ENCODE results near the gene GMDS. TPM values are rescaled to one million over a fixed set of nuclear protein-coding genes. Genes with fewer than 3 reads are reported as not detected.

Gene GMDS
- total and polyA plus RNA-seq, 2 of the 13 experiments (the other 11 are each of a cell fraction or from before 2014, with no cell fraction given), result 64.4 to 112 TPM

GRCh38 chr6:1702580-1703051 is 542.8 kb downstream of the GMDS start (continued):
- TF ChIP-seq, protein P1, sequence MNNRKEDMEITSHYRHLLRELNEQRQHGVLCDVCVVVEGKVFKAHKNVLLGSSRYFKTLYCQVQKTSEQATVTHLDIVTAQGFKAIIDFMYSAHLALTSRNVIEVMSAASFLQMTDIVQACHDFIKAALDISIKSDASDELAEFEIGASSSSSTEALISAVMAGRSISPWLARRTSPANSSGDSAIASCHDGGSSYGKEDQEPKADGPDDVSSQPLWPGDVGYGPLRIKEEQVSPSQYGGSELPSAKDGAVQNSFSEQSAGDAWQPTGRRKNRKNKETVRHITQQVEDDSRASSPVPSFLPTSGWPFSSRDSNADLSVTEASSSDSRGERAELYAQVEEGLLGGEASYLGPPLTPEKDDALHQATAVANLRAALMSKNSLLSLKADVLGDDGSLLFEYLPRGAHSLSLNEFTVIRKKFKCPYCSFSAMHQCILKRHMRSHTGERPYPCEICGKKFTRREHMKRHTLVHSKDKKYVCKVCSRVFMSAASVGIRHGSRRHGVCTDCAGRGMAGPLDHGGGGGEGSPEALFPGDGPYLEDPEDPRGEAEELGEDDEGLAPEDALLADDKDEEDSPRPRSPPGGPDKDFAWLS (CRISPR knock-in tag; IDR thresholded peaks at IDR 0.05; ENCODE audit: borderline replicate concordance), result 0 out of 2 replicates have a peak, but pooled peaks have one; percentile 77
- TF ChIP-seq BHLHE40 (IDR thresholded peaks at IDR 0.05; ENCODE audit: low read length) (peak; percentile 43; the same call in 1 of the 2 replicates), YY1 (IDR thresholded peaks at IDR 0.05; ENCODE audit: insufficient read depth, insufficient replicate concordance, low read depth, low read length) (no peak), ERF (CRISPR knock-in tag; IDR thresholded peaks at IDR 0.05) (no peak), PHF20 (CRISPR knock-in tag; IDR thresholded peaks at IDR 0.05) (no peak), NFE2L1 (CRISPR knock-in tag; IDR thresholded peaks at IDR 0.05; ENCODE audit: borderline replicate concordance) (no peak), HMG20A (CRISPR knock-in tag; IDR thresholded peaks at IDR 0.05; ENCODE audit: borderline replicate concordance) (no peak), HDAC1 (CRISPR knock-in tag; IDR thresholded peaks at IDR 0.05) (no peak), ZNF496 (CRISPR knock-in tag; IDR thresholded peaks at IDR 0.05; ENCODE audit: insufficient replicate concordance) (no peak), ZNF430 (CRISPR knock-in tag; IDR thresholded peaks at IDR 0.05) (no peak), SAP130 (CRISPR knock-in tag; IDR thresholded peaks at IDR 0.05; ENCODE audit: low read depth) (peak; percentile 58), ZBTB7A (CRISPR knock-in tag; IDR thresholded peaks at IDR 0.05) (no peak), ZNF143 (CRISPR knock-in tag; IDR thresholded peaks at IDR 0.05) (no peak), BORCS8-MEF2B (CRISPR knock-in tag; IDR thresholded peaks at IDR 0.05) (0 out of 2 replicates have a peak, but pooled peaks have one; percentile 48), IRF2 (CRISPR knock-in tag; IDR thresholded peaks at IDR 0.05) (no peak), ZNF20 (CRISPR knock-in tag; IDR thresholded peaks at IDR 0.05) (no peak), HINFP (CRISPR knock-in tag; IDR thresholded peaks at IDR 0.05; ENCODE audit: low read depth) (no peak), NAIF1 (CRISPR knock-in tag; IDR thresholded peaks at IDR 0.05; ENCODE audit: borderline replicate concordance) (no peak), ZSCAN20 (CRISPR knock-in tag; IDR thresholded peaks at IDR 0.05; ENCODE audit: borderline replicate concordance) (no peak)
- TF ChIP-seq, protein P2, sequence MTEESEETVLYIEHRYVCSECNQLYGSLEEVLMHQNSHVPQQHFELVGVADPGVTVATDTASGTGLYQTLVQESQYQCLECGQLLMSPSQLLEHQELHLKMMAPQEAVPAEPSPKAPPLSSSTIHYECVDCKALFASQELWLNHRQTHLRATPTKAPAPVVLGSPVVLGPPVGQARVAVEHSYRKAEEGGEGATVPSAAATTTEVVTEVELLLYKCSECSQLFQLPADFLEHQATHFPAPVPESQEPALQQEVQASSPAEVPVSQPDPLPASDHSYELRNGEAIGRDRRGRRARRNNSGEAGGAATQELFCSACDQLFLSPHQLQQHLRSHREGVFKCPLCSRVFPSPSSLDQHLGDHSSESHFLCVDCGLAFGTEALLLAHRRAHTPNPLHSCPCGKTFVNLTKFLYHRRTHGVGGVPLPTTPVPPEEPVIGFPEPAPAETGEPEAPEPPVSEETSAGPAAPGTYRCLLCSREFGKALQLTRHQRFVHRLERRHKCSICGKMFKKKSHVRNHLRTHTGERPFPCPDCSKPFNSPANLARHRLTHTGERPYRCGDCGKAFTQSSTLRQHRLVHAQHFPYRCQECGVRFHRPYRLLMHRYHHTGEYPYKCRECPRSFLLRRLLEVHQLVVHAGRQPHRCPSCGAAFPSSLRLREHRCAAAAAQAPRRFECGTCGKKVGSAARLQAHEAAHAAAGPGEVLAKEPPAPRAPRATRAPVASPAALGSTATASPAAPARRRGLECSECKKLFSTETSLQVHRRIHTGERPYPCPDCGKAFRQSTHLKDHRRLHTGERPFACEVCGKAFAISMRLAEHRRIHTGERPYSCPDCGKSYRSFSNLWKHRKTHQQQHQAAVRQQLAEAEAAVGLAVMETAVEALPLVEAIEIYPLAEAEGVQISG (CRISPR knock-in tag; IDR thresholded peaks at IDR 0.05), result no peak
- TF ChIP-seq, protein P3, sequence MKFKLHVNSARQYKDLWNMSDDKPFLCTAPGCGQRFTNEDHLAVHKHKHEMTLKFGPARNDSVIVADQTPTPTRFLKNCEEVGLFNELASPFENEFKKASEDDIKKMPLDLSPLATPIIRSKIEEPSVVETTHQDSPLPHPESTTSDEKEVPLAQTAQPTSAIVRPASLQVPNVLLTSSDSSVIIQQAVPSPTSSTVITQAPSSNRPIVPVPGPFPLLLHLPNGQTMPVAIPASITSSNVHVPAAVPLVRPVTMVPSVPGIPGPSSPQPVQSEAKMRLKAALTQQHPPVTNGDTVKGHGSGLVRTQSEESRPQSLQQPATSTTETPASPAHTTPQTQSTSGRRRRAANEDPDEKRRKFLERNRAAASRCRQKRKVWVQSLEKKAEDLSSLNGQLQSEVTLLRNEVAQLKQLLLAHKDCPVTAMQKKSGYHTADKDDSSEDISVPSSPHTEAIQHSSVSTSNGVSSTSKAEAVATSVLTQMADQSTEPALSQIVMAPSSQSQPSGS (CRISPR knock-in tag; IDR thresholded peaks at IDR 0.05), result no peak
- TF ChIP-seq, protein P4, sequence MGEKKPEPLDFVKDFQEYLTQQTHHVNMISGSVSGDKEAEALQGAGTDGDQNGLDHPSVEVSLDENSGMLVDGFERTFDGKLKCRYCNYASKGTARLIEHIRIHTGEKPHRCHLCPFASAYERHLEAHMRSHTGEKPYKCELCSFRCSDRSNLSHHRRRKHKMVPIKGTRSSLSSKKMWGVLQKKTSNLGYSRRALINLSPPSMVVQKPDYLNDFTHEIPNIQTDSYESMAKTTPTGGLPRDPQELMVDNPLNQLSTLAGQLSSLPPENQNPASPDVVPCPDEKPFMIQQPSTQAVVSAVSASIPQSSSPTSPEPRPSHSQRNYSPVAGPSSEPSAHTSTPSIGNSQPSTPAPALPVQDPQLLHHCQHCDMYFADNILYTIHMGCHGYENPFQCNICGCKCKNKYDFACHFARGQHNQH (CRISPR knock-in tag; IDR thresholded peaks at IDR 0.05), result no peak
